Activated CD8-positive, alpha-beta memory T cell treated with anti-CD3 and anti-CD28 coated beads, Interleukin-2, amount 50 U/mL, for 24 hours (primary cell): ENCODE measurements around the gene CD79A.
A peak's percentile ranks its signal among the peaks of the same experiment; 100 is the strongest.

ENCODE experiments used
- DNase-seq: peaks from one replicate; pipeline ENCODE4 v3.0.0-alpha.2; 2020; ENCODE audit errors: extremely low read depth

CD79A gene

DNA sequence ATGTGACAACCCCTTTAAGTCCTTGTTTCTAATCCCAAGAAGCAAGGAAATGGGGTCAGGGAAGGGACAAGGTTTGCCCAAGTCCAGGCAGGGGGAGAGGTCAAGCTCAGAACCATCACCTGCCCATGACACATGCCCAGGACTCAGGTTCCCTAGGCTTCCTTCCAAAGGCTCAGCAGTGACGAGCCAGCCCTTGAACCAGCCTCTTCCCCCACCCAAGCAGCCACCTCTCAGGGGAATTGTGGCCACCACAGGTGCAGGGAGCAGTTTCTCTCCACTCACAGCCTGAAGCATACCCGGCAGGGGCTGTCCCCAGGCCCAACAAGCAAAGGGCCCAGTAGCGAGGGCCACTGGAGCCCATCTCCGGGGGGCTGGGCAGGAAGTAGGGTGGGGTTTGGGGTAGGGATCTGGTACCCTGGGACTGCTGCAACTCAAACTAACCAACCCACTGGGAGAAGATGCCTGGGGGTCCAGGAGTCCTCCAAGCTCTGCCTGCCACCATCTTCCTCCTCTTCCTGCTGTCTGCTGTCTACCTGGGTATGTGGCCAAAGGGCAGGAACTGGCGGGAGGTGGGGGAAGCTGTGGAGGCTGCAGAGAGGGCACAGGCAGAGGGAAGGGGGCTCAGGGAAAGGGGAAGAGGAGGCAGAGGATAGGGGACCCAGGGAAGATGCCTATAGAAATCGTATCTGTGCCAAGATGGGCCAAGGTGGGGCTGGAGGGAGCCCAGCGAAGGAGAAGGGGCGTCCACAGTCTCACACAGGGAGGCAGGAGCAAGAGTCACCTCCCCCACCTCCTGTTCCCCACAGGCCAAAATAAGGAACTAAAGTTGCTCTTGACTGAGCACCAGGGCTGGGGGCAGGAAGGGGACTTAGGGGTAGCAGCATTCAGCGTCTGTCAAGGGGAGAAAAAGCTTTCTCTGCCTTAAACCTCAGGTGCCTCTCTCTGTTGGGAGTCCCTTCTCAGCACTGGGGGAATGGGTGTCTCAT lies at the start of gene CD79A:
TSS of gene CD79A (plus strand) at position 433 of the 986 bp plus-strand sequence. CDS start at position 459, 26 bp downstream.
- no peak for DNase-seq

DNA sequence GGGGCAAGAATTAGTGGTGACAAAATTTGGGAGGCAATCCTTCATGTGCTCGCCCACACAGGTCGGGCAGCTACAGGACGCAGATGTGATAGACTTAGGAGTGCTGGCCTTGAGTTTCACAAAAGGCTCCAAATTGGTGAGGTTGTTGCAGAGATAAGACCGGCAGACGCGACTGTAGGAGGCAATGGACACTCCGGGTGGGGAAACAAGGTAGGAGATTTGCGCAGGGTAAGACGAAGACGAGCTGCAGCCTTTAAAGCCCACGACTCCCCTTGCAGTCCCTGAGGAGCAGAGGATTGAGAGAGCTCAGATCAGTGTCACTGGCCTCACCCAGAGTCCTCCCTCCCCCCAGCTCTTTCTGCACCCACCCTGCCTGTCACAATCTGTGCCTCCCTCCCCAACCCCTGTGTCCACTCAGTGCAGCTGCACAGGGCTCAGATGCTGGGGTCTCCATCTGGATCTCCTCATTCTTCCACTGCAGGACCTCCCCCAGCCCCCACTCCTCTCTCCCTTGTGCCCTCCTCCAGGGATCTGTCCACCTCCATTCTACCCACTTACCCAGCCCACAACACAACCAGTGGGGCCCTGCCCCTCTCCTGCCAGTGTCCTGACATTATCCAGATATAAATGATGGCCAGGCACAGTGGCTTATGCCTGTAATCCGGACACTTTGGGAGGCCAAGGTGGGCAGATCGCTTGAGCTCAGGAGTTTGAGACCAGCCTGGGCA lies 38.9 kb upstream of the CD79A start:
- DNase-seq, result no peak

DNA sequence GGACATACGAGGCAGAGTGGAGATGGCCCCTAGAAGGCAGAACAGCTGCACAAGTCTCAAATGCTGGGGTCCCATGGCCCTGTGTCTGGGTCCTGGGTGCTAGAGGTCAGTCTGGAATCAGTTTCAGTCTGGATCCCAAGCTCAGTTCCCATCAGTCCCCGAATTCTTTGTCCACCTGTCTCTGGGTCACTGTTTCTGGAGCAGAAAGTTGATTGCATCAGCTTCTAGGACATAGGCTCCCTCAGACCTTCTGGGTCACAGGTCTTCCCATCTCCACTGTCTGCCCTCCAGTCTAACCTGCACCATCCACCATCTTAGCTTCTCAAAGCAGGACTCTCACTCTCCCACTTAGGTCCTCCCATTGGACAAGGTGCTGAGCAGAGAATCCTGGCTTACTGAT lies 37.9 kb upstream of the CD79A start:
- DNase-seq, result no peak

DNA sequence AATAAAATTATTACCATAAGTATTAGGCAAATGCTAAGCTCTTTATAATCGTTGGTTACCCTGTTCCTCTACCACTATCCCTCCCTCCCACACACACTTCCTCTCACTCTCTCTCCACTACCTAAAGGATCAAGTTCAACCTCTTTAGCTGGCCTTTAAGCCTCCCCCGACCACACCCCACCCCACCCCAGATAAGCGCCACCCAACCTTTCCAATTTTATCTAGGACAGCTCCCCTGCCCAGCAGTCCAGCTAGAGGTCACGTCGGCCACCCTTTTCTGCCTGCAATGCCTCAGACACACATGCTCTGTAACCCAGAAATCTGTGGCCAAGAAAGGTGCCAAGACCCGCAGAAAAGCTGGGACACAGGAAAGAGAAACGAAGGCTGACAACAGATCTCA lies 33.7 kb upstream of the CD79A start:
- no peak for DNase-seq

DNA sequence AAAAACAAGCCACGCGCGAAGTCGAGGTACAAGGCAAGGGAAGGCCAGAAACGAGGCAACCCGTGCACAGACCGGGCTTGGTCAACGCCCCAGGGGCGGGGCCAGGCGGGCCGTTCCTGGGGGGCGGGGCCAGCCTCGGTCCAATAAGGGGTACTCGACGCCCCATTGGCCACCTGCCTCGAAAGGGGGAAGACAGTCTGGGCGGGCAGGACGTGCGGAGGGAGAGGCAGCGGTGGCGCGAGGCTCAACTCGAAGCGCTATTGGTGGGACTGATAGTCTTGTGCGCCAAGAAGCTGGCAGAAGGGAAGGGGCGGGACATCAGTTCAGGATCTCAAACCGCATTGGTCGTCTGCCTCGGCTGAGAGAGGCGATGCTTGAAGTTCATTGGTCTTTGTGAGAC lies 32.5 kb upstream of the CD79A start, which contains the start of gene LYPD4:
TSS of gene LYPD4 (minus strand) at position 83 of the 400 bp plus-strand sequence. CDS start 5,398 bp downstream, outside the sequence.
- DNase-seq, result no peak

DNA sequence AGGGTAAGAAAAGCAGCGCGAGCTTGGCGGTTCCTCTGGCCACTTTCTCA lies 32.3 kb upstream of the CD79A start, which contains the start of gene DMRTC2:
TSS of gene DMRTC2 (plus strand) at position 42 of the 50 bp plus-strand sequence. CDS start 2,387 bp downstream, outside the sequence.
- no peak for DNase-seq

DNA sequence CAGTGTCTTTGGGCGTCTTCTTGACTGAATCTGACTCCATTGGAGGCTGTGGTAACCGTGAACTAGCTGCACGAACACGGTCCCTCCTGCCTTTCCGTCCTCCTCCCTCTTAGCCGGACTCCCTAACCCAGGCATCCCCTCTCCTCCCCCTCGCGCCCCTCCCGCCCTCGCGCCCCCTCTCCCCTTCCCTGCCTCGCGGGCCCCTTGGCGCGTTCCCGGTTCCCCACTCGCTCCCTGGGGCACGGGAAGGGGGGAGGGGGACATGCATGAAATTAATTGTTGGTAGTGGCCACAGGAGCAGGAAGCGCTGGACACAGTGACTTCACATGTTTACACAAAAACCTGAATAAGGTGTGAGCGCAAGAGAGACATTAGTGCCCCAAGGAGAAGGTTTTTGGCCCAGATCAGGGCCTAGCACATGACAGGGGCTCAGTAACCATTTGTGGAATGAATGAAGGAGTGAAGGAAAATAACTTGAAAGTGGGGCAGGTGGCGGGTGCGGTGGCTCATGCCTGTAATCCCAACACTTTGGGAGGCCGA lies 32.0 kb upstream of the CD79A start:
- DNase-seq, result no peak

DNA sequence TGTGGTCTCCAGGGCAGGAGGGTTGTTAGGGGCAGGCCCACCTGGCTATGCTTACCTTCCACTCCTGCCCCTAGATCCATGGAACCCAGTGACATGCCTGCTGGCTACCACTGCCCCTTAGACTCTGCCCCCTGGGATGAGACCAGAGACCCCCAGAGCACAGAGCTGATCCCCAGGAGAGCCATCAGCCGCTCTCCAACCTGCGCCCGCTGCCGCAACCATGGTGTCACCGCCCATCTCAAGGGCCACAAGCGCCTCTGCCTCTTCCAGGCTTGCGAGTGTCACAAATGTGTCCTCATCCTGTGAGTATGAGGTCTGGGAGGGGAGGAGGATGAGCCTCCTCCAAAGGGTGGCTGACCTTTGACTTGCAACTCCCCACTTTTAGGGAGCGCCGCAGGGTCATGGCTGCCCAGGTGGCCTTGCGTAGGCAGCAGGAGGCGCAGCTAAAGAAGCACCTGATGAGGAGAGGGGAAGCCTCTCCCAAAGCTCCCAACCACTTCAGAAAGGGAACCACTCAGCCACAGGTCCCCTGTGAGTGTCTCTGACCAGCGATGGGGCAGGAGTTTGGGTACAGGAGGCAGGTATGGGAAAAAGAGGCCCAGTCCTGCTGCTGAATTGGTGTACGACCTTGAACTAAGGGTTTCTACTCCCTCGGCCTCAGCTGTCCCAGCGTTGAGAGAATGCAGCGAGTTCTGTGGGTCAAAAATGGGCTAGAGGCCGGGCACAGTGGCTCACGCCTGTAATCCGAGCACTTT lies 29.6 kb upstream of the CD79A start:
- no peak for DNase-seq

DNA sequence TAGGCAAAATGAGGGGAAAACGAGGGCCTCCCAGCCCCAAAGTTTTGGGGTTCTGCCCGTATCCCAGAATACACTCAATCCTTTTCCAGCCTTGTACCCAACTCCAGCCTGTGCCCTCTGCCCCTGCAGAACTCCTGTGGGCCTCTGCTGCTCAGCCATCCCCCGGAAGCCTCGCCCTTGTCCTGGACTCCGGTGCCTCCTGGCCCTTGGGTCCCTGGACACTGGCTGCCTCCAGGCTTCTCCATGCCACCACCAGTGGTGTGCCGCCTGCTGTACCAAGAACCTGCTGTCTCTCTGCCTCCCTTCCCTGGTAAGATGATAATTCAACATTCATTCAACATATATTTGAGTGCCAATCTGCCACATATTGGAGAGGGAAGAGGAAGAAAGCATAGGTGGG lies 28.4 kb upstream of the CD79A start:
- no peak for DNase-seq

DNA sequence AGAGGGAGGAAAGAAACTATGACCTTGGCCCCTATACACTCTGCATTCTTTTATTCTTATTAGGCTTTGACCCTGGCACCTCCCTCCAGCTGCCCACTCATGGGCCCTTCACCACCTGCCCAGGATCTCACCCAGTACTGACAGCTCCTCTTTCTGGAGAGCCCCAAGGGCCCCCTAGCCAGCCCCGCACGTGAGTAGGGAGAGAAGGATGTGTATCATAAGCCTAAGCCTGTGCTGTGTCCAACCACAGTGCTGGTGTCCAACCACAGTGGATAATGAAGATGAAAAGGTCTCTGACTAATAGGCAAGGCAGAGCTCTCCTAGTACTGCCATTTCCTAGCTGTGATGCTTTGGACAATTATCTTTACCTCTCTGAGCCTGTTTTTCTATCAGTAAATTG lies 28.0 kb upstream of the CD79A start:
- no peak for DNase-seq

DNA sequence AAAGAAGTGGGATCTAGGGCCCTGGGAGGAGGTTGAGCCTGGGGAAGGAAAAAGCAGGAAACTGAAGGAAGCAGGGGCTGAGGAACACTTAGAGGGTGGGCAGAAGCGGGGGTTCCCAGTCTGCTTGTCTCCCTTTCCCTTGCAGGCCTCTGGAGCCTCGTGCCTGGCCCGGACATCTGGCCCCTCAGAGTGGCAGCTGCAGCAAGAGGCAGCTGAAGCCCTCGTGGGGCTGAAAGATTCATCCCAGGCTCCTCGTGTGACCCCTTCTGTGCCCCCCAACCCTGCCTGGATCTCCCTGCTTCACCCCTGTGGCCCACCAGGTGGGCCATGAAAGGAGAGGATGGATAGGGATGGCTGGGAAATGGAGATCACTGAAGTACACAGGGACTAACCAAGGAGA lies 26.7 kb upstream of the CD79A start:
- DNase-seq, result no peak

DNA sequence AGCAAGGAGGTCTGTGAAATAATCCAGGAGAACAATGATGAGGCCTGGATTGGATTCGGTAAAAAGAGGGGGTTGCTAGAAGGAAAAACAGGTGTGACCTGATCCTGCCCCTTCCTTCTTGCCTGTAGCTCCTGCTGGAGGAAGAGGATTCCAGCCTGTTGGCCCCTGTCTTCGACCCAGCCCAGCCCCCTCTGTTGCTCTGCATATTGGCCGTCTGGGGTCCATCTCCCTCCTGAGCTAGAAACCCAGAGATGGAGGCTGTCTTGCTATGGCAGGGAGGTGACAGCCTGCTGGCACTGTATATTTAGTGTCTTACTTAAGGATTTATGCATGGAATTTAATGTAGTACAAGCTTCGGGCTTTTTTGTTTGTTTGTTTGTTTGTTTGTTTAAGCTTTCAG lies 25.6 kb upstream of the CD79A start:
- no peak for DNase-seq

DNA sequence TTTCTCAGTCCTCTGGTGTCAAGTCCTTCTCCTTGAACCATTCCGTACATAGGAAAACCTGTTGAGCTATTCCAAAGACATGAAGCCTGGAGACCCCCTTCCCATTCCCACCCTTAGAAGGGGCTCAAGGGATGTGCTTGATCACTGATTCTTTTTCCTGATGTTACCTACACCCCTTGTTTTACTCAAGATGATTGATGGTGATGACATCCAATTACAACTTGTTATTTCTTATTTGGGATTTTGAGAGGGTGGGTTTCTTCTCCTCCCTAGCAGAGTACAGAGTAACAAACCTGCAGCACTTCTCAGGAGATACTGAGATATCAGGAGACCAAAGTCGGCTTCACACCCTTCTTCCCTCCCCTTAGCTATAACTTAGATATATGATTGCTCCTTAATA lies 23.7 kb upstream of the CD79A start:
- no peak for DNase-seq

DNA sequence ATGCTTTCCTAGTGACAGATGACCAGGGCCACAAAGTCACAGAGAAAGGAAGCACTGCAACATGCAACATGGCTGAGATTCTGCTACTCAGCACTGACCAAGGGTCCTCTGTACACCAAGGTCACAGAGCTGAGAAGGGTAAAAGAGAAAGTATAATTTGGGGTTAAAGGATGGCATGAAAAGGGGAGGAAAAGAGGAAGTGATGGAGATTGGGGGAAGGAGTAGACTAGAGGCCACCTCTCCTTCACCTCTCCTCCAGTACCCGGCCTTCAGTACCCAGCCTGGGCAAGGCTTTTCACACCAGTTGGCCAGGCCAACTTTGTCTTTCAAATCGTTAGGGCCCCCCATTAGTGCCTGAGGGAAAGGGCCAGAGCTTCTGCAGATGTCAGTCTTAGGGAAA lies 23.3 kb upstream of the CD79A start:
- no peak for DNase-seq

DNA sequence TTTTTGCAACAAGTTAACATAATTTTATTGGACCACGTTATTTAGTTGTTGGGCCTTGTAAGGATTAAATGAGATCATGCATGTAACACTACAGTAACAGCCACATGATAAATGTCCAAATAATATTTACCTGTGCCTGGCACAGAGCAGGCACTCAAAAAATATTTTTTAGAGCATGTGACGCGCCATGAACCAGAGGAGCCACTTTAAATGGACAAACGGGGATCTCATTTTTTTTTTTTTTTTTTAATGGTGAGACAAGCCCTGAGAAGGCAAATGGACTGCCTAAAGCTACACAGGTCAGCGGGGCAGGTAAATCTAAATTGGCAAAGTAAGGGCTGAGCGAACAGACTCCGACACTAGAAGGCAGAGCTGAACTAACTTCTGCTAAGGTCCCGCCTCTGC lies 17.9 kb upstream of the CD79A start:
- DNase-seq, result no peak

DNA sequence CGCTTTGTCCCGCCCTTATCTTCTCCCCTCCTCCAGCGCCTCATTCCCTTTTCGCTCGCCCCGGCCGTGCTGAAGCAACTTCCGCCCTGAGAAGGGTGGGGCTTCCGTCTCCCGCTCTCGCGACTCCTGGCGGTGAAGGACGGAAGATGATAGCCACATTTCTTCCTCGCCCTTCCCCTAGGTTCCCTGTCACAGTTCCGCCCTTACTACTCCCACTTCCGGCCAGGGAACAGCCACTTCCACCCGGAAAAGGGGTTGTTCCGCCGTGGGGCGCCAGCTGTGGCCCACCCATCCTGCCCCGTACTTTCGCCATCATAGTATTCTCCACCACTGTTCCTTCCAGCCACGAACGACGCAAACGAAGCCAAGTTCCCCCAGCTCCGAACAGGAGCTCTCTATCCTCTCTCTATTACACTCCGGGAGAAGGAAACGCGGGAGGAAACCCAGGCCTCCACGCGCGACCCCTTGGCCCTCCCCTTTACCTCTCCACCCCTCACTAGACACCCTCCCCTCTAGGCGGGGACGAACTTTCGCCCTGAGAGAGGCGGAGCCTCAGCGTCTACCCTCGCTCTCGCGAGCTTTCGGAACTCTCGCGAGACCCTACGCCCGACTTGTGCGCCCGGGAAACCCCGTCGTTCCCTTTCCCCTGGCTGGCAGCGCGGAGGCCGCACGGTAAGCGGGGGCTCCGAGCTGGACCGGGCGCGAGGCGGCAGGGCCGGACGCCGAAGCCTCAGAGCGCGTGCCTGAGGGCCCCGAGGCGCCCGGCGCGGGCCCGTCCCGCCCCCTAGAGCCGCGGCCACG lies 17.3 kb upstream of the CD79A start, which contains the start of gene RPS19:
TSS of gene RPS19 (plus strand) at position 638 of the 801 bp plus-strand sequence. CDS start 520 bp downstream, outside the sequence.
- peak; percentile 95 for DNase-seq

DNA sequence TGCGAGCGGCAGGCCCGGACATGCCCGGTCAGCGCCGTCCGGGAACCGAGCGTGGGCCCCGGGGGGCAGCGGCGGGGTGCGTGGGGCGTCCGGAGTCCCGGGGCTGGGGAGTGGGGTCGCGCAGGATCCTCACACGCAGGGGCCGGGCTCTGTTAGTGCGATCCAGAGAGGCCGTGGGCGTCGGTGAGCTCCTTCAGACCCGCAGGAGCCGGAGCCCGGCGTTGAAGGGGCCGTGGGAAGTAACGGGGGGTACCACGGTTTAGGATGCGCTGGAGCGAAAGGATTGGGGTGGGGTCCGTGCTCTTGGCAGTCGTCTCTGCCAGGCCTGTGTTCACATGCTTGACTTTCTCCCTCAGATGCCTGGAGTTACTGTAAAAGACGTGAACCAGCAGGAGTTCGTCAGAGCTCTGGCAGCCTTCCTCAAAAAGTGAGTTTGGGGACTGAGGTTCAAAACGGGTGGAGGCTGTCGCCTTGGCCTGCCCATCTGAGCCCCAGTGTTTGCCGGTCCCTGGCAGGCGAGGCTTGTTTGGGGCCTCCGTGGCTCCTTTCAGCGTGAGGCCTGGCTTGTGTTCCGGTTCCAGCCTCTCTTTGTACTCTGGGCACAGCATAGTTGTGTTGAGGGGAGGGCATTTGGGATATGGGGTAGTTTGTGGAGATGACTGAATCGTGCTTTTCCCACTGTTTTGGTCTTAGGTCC lies 16.5 kb upstream of the CD79A start:
- no peak for DNase-seq

DNA sequence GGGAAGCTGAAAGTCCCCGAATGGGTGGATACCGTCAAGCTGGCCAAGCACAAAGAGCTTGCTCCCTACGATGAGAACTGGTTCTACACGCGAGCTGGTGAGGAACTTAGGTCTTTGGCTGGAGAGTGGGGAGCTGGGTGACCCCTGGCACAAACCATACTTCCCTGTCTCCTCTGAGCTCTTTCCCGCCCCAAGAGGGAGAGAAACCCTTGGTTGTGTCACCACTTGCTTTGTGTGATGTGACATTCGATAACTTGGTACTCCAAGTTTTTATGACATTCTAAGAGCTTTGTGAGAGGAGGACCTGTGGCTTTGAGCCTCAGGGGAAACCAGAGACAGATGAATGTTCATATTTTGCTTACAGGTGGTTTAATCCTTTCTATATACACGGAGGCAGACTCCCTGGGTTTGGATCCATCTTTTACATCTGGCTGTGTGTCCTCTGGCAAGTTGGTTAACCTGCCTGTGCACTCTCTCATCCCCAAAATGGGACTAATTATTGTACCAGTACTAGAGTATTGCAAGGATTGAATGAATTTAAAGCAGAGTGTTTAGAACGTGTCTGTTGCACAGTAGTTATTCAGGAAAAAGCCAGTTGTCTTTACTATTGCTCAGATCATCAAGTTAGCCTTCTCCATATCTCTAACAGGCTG lies 15.8 kb upstream of the CD79A start:
- DNase-seq, result no peak

DNA sequence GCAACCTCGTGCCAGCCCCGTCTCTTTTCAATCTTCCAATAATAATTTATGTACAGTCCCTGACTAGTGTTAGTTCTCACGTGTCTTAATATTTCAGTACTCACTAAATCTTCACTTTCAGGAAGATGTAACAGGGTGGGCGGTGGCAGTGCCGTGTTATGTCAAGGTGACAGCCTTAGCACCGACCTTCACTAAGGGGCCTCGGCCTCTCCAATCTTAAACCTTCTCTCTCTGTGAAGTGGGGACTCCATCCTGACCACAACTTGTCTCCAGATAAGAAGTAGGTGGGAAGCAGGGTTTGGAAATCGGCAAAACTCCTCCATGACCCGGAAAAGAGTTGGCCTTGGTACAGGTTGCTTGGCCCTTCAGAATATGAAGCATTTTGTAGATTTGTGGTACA lies 15.2 kb upstream of the CD79A start:
- no peak for DNase-seq

DNA sequence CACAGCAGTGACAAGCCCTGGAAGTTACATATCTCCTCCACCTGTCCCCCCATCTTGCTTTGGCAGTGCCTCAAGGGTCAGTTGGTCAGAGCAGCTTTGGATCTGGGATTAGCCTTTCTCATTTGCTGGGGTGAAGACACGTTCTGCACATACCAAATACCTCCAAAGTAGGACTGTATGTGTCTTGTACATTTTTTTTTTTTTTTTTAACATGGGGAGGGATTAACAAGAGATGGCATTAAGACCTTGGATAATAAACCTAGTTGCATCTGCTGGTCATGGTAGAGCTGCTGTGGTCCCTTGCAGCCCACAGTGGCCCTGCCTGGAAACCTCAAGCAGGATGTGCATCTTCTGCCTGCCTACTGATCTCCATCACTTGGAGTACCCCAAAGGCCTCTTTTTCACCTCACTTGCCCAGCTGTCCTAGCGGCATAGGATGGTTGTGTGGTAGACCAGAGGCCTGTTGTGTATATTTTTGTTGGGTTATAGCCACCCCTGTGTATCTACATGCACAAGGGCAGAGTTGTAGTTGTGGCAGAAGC lies 14.6 kb upstream of the CD79A start:
- DNase-seq, result no peak
